ENCODE results near the gene ADAMTS2. TPM values are rescaled to one million over a fixed set of nuclear protein-coding genes. Genes with fewer than 3 reads are reported as not detected.

The ADAMTS2 gene
- total and polyA plus RNA-seq, 2 donors: 22.8 to 80.9 TPM

GRCh38 chr5:179311091-179311470 lies 34.2 kb downstream of the ADAMTS2 start:
- Histone ChIP-seq H3K4me3 (ENCODE audit: low read depth, low read length) (no peak overlapping the region), H3K27ac (ENCODE audit: low read depth) (no peak overlapping the region), H3K36me3 (ENCODE audit: insufficient read depth) (no peaks in the 10 kb centered on the region), H3K4me1 (ENCODE audit: insufficient read depth) (no peaks in the 10 kb centered on the region)
- WGBS: 82% methylated on average over 8 of the region's 8 CpGs
- DNase-seq (ENCODE audit: extremely low spot score): no peak

GRCh38 chr5:179310439-179311090 lies 34.7 kb downstream of the ADAMTS2 start:
- DNase-seq (ENCODE audit: extremely low spot score): no peak
- Histone ChIP-seq H3K27ac (ENCODE audit: low read depth) (no peak overlapping the region), H3K4me1 (ENCODE audit: insufficient read depth) (no peaks in the 10 kb centered on the region), H3K36me3 (ENCODE audit: insufficient read depth) (no peaks in the 10 kb centered on the region), H3K4me3 (ENCODE audit: low read depth, low read length) (no peak overlapping the region)
- 78% methylated on average over 9 of the region's 9 CpGs for WGBS

- Histone ChIP-seq H3K4me3 (ENCODE audit: low read depth, low read length) (no peak overlapping the region), H3K27ac (ENCODE audit: low read depth) (no peak overlapping the region), H3K36me3 (ENCODE audit: insufficient read depth) (no peaks in the 10 kb centered on the region), H3K4me1 (ENCODE audit: insufficient read depth) (no peaks in the 10 kb centered on the region)
- 94% methylated on average over 10 of the region's 10 CpGs for WGBS
- DNase-seq (ENCODE audit: extremely low spot score): no peak
These were observed 35.4 kb downstream of the ADAMTS2 start for GRCh38 chr5:179309751-179310320.

- no peak for DNase-seq (ENCODE audit: extremely low spot score)
- Histone ChIP-seq H3K4me3 (ENCODE audit: low read depth, low read length) (no peak overlapping the region), H3K4me1 (ENCODE audit: insufficient read depth) (no peaks in the 10 kb centered on the region), H3K36me3 (ENCODE audit: insufficient read depth) (no peaks in the 10 kb centered on the region), H3K27ac (ENCODE audit: low read depth) (no peak overlapping the region)
- WGBS: 92% methylated on average over 7 of the region's 7 CpGs
These were observed 35.9 kb downstream of the ADAMTS2 start for GRCh38 chr5:179309383-179309670.

- Histone ChIP-seq H3K36me3 (ENCODE audit: insufficient read depth) (no peaks in the 10 kb centered on the region), H3K27ac (ENCODE audit: low read depth) (no peak overlapping the region), H3K4me3 (ENCODE audit: low read depth, low read length) (no peak overlapping the region), H3K4me1 (ENCODE audit: insufficient read depth) (no peaks in the 10 kb centered on the region)
- WGBS: 93% methylated on average over 13 of the region's 13 CpGs
- no peak for DNase-seq (ENCODE audit: extremely low spot score)
These were observed 36.5 kb downstream of the ADAMTS2 start for GRCh38 chr5:179308563-179309382.

GRCh38 chr5:179307931-179308471 lies 37.3 kb downstream of the ADAMTS2 start:
- no peaks in the 10 kb centered on the region for H3K4me1 ChIP-seq (ENCODE audit: insufficient read depth)
- 89% methylated on average over 24 of the region's 24 CpGs for WGBS
- no peak for DNase-seq (ENCODE audit: extremely low spot score)
- H3K36me3 ChIP-seq (ENCODE audit: insufficient read depth): no peaks in the 10 kb centered on the region
- H3K27ac ChIP-seq (ENCODE audit: low read depth): no peak overlapping the region
- no peak overlapping the region for H3K4me3 ChIP-seq (ENCODE audit: low read depth, low read length)

GRCh38 chr5:179307013-179307800 lies 38.1 kb downstream of the ADAMTS2 start:
- H3K4me3 ChIP-seq (ENCODE audit: low read depth, low read length): no peak overlapping the region
- DNase-seq (ENCODE audit: extremely low spot score): no peak
- no peaks in the 10 kb centered on the region for H3K36me3 ChIP-seq (ENCODE audit: insufficient read depth)
- 93% methylated on average over 29 of the region's 29 CpGs for WGBS
- H3K4me1 ChIP-seq (ENCODE audit: insufficient read depth): no peaks in the 10 kb centered on the region
- H3K27ac ChIP-seq (ENCODE audit: low read depth): no peak overlapping the region

- DNase-seq (ENCODE audit: extremely low spot score): no peak
- WGBS: 84% methylated on average over 7 of the region's 7 CpGs
- Histone ChIP-seq H3K4me1 (ENCODE audit: insufficient read depth) (no peaks in the 10 kb centered on the region), H3K36me3 (ENCODE audit: insufficient read depth) (no peaks in the 10 kb centered on the region), H3K4me3 (ENCODE audit: low read depth, low read length) (no peak overlapping the region), H3K27ac (ENCODE audit: low read depth) (no peak overlapping the region)
These were observed 38.9 kb downstream of the ADAMTS2 start for GRCh38 chr5:179306191-179307012.

- Histone ChIP-seq H3K27ac (ENCODE audit: low read depth) (no peak overlapping the region), H3K4me1 (ENCODE audit: insufficient read depth) (no peaks in the 10 kb centered on the region), H3K4me3 (ENCODE audit: low read depth, low read length) (no peak overlapping the region), H3K36me3 (ENCODE audit: insufficient read depth) (no peaks in the 10 kb centered on the region)
- 68% methylated on average over 1 of the region's 1 CpG for WGBS
- no peak for DNase-seq (ENCODE audit: extremely low spot score)
These were observed 40.4 kb downstream of the ADAMTS2 start for GRCh38 chr5:179304871-179305270.

- Histone ChIP-seq H3K36me3 (ENCODE audit: insufficient read depth) (no peaks in the 10 kb centered on the region), H3K27ac (ENCODE audit: low read depth) (no peak overlapping the region), H3K4me3 (ENCODE audit: low read depth, low read length) (no peak overlapping the region), H3K4me1 (ENCODE audit: insufficient read depth) (no peaks in the 10 kb centered on the region)
- 59% methylated on average over 5 of the region's 5 CpGs for WGBS
- DNase-seq (ENCODE audit: extremely low spot score): no peak
These were observed 40.8 kb downstream of the ADAMTS2 start for GRCh38 chr5:179304466-179304865.

GRCh38 chr5:179303451-179304200 lies 41.6 kb downstream of the ADAMTS2 start:
- DNase-seq (ENCODE audit: extremely low spot score): no peak
- H3K4me1 ChIP-seq (ENCODE audit: insufficient read depth): no peaks in the 10 kb centered on the region
- H3K36me3 ChIP-seq (ENCODE audit: insufficient read depth): no peaks in the 10 kb centered on the region
- no peak overlapping the region for H3K27ac ChIP-seq (ENCODE audit: low read depth)
- WGBS: 86% methylated on average over 14 of the region's 14 CpGs
- no peak overlapping the region for H3K4me3 ChIP-seq (ENCODE audit: low read depth, low read length)

- Histone ChIP-seq H3K36me3 (ENCODE audit: insufficient read depth) (no peaks in the 10 kb centered on the region), H3K4me3 (ENCODE audit: low read depth, low read length) (no peak overlapping the region), H3K4me1 (ENCODE audit: insufficient read depth) (no peaks in the 10 kb centered on the region), H3K27ac (ENCODE audit: low read depth) (no peak overlapping the region)
- no peak for DNase-seq (ENCODE audit: extremely low spot score)
- 81% methylated on average over 13 of the region's 13 CpGs for WGBS
These were observed 42.6 kb downstream of the ADAMTS2 start for GRCh38 chr5:179302499-179303185.
